ENCODE data around the gene DPYD.

DNA sequence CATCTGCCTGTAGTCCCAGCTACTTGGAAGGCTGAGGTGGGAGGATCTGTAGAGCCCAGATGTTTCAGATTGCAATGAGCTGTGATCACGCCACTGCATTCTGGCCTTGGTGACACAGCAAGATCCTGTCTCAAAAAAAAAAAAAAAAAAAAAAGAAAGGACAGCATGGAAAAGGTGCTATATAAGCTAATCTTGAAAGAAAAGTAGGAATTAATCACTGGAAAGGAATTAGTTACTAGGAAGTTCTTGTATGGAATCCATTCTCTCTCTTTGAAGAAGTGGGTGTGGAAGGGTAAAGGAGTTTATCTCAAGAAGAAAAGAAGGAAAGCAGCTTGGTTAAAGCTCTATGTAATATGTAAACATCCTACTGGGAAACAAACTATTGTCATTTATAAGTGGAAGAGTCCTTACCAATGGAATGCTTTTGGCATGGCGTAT lies 339.2 kb downstream of the DPYD start:
- TF ChIP-seq, protein P1, sequence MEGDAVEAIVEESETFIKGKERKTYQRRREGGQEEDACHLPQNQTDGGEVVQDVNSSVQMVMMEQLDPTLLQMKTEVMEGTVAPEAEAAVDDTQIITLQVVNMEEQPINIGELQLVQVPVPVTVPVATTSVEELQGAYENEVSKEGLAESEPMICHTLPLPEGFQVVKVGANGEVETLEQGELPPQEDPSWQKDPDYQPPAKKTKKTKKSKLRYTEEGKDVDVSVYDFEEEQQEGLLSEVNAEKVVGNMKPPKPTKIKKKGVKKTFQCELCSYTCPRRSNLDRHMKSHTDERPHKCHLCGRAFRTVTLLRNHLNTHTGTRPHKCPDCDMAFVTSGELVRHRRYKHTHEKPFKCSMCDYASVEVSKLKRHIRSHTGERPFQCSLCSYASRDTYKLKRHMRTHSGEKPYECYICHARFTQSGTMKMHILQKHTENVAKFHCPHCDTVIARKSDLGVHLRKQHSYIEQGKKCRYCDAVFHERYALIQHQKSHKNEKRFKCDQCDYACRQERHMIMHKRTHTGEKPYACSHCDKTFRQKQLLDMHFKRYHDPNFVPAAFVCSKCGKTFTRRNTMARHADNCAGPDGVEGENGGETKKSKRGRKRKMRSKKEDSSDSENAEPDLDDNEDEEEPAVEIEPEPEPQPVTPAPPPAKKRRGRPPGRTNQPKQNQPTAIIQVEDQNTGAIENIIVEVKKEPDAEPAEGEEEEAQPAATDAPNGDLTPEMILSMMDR (IDR thresholded peaks at IDR 0.05) = no peak
- no peak for TF ChIP-seq POLR2A (IDR thresholded peaks at IDR 0.05)
